ENCODE results near the gene ACP5.

DNA sequence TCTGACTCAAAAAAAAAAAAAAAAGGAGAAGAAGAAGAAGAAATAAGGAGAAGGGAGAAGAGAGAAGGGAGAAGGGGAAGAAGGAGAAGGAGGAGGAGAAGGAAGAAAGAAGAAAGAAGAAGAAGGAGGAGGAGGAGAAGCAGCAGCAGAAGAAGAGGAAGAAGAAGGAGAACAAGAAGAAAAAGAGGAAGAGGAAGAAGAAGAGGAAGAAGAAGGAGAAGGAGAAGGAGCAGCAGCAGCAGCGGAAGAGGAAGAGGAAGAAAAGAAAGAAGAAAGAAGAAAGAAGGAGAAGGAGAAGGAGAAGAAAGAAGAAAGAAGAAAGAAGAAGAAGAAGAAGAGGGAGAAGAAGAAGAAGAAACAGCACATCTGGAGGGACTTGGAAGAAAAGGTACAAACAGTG, 42.9 kb downstream of the ACP5 start:
- no peak for TF ChIP-seq ZZZ3 (IDR thresholded peaks at IDR 0.05; ENCODE audit: control insufficient read depth, insufficient read length, low read depth)
- TF ChIP-seq MYC (IDR thresholded peaks at IDR 0.05; ENCODE audit: insufficient read depth, insufficient read length, insufficient replicate concordance, low read length, severe bottlenecking) = no peak
- TF ChIP-seq CTCF (IDR thresholded peaks at IDR 0.05 in 2 of 3, conservative IDR thresholded peaks at IDR 0.05 in 1 of 3; ENCODE audit: control insufficient read depth in 2 of 3, extremely low read depth in 1 of 3, insufficient read depth in 1 of 3, low read depth in 3 of 3, low read length in 3 of 3) = no peak
- no peak for TF ChIP-seq STAT1 (conservative IDR thresholded peaks at IDR 0.05)
- TF ChIP-seq TCF3 (IDR thresholded peaks at IDR 0.05; ENCODE audit: borderline replicate concordance, insufficient read depth, low read depth, low read length) = no peak
- no peak for TF ChIP-seq POLR2AphosphoS2 (IDR thresholded peaks at IDR 0.05; ENCODE audit: low read depth, low read length)
